Measurements from ENCODE around the gene MUC4. TPM values are rescaled to one million over a fixed set of nuclear protein-coding genes. Genes with fewer than 3 reads are reported as not detected.
A peak's percentile ranks its signal among the peaks of the same experiment; 100 is the strongest.
"Not testable (repeated sequence)": the region's sequence is repeated elsewhere in the genome, so short reads cannot be mapped to it uniquely, and the experiment has no call there.

The MUC4 gene
- total RNA-seq, 1 donor from 2014 or later, result not detected

DNA sequence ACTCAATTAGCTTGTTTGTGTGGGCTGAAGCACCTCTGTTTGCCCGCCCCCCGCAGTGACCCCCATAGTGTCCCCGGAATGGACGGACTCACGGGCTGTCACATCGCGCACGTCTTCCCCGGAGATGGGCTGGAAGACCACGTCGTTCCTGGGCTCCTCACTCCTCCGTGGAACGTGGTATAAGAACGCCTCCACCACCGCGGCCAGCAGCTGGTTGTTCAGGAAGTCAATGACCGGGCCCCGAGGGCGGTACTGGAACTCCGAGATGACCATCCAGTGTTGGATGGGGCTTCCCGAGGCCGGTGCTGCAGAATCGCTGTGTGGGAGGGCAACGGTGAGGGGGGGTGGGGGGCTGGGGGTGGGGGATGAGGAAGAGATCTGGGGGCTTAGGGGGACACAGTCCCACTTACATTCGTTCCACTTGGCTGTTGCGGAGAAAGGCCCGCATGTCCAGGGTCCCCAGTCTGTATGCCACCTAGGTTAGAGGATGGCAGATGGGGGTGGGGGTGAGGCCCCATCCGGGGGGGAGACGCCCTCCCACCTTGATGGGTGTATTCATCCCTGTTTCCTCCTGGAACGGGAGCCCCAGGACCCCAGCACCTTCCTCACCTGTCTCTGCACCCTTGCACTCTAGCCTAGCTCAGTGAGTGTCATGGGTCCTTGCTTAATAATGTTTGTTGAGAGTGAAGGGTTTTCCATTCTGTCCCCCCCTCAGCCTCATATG is 60.8 kb downstream of the MUC4 start:
- H3K4me1 Mint-ChIP-seq, result peaks cover 15% of the 10 kb centered on the region
- Histone ChIP-seq H3K9me3 (ENCODE audit: low read depth) (no peaks in the 10 kb centered on the region), H3K9ac (no peak overlapping the region)

DNA sequence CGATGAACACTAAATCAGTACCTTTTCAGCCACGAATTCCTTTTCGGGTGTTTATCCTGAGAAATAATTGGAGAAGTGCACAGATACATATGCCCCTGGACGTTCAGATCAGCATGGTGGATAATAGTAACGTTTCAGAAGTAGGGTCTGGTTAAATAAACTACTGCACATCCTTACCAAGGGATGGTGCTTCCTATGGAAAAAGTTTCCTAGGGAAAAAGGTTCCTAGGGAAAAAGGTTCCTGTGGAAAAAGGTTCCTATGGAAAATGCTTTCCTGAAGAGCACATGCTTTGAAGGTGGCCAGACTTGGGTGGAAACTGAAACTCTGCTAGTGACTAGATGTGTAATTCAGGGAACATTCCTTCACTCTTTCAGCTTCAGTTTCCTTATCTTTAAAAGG is 62.6 kb downstream of the MUC4 start:
- H3F3A ChIP-seq (ENCODE audit: low read depth); H2AFZ ChIP-seq (replicated peaks); H3K36me3 Mint-ChIP-seq; H3K4me3 Mint-ChIP-seq; H3K36me3 ChIP-seq; H3K4me3 ChIP-seq; H4K20me1 ChIP-seq (ENCODE audit: low read depth); DNase-seq (ENCODE audit: low spot score); H3K9me3 ChIP-seq (ENCODE audit: low read depth); H3K4me2 ChIP-seq; H3K27ac Mint-ChIP-seq; H3K4me1 ChIP-seq; H3K9me3 Mint-ChIP-seq; H3K79me2 ChIP-seq (ENCODE audit: low read depth); H3K4me1 Mint-ChIP-seq; H3K27ac ChIP-seq; H3K9ac ChIP-seq: not testable (repeated sequence)
- peaks cover 23% of the 10 kb centered on the region for H3K27me3 Mint-ChIP-seq (ENCODE audit: insufficient read depth, low read depth)
- peaks cover 31% of the 10 kb centered on the region for H3K27me3 ChIP-seq

More for the DNA sequence above, 60.8 kb downstream of the MUC4 start:
- Histone ChIP-seq H3K27me3 (peaks cover 26% of the 10 kb centered on the region), H4K20me1 (ENCODE audit: low read depth) (no peaks in the 10 kb centered on the region), H3K36me3 (no peaks in the 10 kb centered on the region), H3K27ac (no peak overlapping the region), H3K79me2 (ENCODE audit: low read depth) (no peaks in the 10 kb centered on the region), H2AFZ (replicated peaks) (no peak overlapping the region), H3K4me2 (no peak overlapping the region), H3K4me3 (no peak overlapping the region), H3K4me1 (no peaks in the 10 kb centered on the region), H3F3A (ENCODE audit: low read depth) (no peaks in the 10 kb centered on the region)
- H3K4me3 Mint-ChIP-seq, result no peak overlapping the region
- TF ChIP-seq EZH2 (IDR thresholded peaks at IDR 0.05), result no peak
- TF ChIP-seq, protein P1, sequence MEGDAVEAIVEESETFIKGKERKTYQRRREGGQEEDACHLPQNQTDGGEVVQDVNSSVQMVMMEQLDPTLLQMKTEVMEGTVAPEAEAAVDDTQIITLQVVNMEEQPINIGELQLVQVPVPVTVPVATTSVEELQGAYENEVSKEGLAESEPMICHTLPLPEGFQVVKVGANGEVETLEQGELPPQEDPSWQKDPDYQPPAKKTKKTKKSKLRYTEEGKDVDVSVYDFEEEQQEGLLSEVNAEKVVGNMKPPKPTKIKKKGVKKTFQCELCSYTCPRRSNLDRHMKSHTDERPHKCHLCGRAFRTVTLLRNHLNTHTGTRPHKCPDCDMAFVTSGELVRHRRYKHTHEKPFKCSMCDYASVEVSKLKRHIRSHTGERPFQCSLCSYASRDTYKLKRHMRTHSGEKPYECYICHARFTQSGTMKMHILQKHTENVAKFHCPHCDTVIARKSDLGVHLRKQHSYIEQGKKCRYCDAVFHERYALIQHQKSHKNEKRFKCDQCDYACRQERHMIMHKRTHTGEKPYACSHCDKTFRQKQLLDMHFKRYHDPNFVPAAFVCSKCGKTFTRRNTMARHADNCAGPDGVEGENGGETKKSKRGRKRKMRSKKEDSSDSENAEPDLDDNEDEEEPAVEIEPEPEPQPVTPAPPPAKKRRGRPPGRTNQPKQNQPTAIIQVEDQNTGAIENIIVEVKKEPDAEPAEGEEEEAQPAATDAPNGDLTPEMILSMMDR (IDR thresholded peaks at IDR 0.05), result no peak
- no peak for TF ChIP-seq EZH2phosphoT487 (IDR thresholded peaks at IDR 0.05)
- no peak overlapping the region for H3K27ac Mint-ChIP-seq
- DNase-seq (ENCODE audit: low spot score), result no peak
- H3K27me3 Mint-ChIP-seq (ENCODE audit: insufficient read depth, low read depth), result peaks cover 16% of the 10 kb centered on the region
- H3K9me3 Mint-ChIP-seq, result peaks cover 4% of the 10 kb centered on the region
- H3K36me3 Mint-ChIP-seq, result peaks cover 1% of the 10 kb centered on the region

DNA sequence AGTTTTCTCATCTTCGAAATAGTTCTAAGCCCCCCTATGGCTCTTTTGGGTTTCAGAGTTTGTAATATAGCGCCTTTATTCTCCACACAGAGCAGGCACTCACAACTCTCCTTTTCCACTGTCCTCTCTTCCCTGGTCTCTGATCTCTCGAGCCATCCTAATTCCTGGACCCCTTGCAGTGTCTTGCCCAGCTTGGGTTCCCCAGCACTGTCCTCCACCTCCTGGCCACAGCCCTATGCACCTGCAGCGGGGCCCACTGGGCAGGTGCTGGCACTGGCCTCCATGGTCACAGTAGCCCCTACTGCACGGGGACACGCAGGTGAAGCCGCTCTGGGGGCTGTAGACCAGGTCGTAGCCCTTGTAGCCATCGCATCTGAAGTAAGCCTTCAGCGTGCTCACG is 63.1 kb downstream of the MUC4 start:
- Mint-ChIP-seq H3K27ac (no peak overlapping the region), H3K9me3 (peaks cover 4% of the 10 kb centered on the region), H3K4me1 (peaks cover 7% of the 10 kb centered on the region), H3K27me3 (ENCODE audit: insufficient read depth, low read depth) (peaks cover 23% of the 10 kb centered on the region), H3K36me3 (no peaks in the 10 kb centered on the region), H3K4me3 (no peak overlapping the region)
- peaks cover 33% of the 10 kb centered on the region for H3K27me3 ChIP-seq
- no peak for DNase-seq (ENCODE audit: low spot score)
- H3K4me3 ChIP-seq, result no peak overlapping the region
- no peak overlapping the region for H3K4me2 ChIP-seq
- no peaks in the 10 kb centered on the region for H3F3A ChIP-seq (ENCODE audit: low read depth)
- H3K9me3 ChIP-seq (ENCODE audit: low read depth), result no peaks in the 10 kb centered on the region
- no peaks in the 10 kb centered on the region for H4K20me1 ChIP-seq (ENCODE audit: low read depth)
- no peak overlapping the region for H2AFZ ChIP-seq (replicated peaks)
- H3K27ac ChIP-seq, result no peak overlapping the region
- H3K79me2 ChIP-seq (ENCODE audit: low read depth), result no peaks in the 10 kb centered on the region
- no peaks in the 10 kb centered on the region for H3K36me3 ChIP-seq
- TF ChIP-seq EZH2 (IDR thresholded peaks at IDR 0.05) (no peak), EZH2phosphoT487 (IDR thresholded peaks at IDR 0.05) (no peak)
- TF ChIP-seq, protein P1 (IDR thresholded peaks at IDR 0.05), result no peak
- no peak overlapping the region for H3K9ac ChIP-seq
- H3K4me1 ChIP-seq, result no peaks in the 10 kb centered on the region

DNA sequence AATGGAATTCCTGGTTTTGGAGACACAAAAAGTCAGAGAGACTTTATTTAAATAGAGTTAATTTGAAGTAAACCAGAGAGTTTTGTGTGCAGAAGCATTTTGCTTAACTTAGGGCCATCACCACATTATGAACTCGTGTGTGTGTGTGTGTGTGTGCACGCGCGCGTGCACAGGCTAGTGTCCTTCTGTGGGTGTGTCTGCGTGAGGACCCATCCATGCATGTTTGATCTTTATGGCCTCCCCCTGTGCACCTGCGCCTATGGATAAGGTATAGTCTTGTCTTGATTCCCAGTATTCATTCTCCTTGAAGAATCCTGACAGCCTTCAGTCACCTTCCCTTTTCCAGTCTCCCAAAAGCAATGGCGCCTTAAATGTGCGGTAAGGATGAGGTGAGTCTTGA is 65.0 kb downstream of the MUC4 start:
- H3K27me3 ChIP-seq, result peaks cover 36% of the 10 kb centered on the region
- H3K9ac ChIP-seq, result no peak overlapping the region
- Mint-ChIP-seq H3K36me3 (no peaks in the 10 kb centered on the region), H3K27me3 (ENCODE audit: insufficient read depth, low read depth) (peaks cover 23% of the 10 kb centered on the region), H3K4me3 (no peak overlapping the region), H3K9me3 (peaks cover 4% of the 10 kb centered on the region), H3K4me1 (peaks cover 7% of the 10 kb centered on the region), H3K27ac (peak overlapping the region; percentile 20)
- H3F3A ChIP-seq (ENCODE audit: low read depth), result no peaks in the 10 kb centered on the region
- H3K79me2 ChIP-seq (ENCODE audit: low read depth), result no peaks in the 10 kb centered on the region
- no peak for DNase-seq (ENCODE audit: low spot score)
- H4K20me1 ChIP-seq (ENCODE audit: low read depth), result no peaks in the 10 kb centered on the region
- H3K36me3 ChIP-seq, result no peaks in the 10 kb centered on the region
- H3K4me3 ChIP-seq, result no peak overlapping the region
- TF ChIP-seq EZH2phosphoT487 (IDR thresholded peaks at IDR 0.05) (no peak), EZH2 (IDR thresholded peaks at IDR 0.05) (no peak)
- TF ChIP-seq, protein P1 (IDR thresholded peaks at IDR 0.05), result no peak
- H3K4me2 ChIP-seq, result no peak overlapping the region
- no peak overlapping the region for H2AFZ ChIP-seq (replicated peaks)
- no peaks in the 10 kb centered on the region for H3K9me3 ChIP-seq (ENCODE audit: low read depth)
- H3K4me1 ChIP-seq, result no peaks in the 10 kb centered on the region
- no peak overlapping the region for H3K27ac ChIP-seq

Measured in neural progenitor cell (in vitro differentiated cells).